ENCODE results near the gene SLC25A27. TPM values are rescaled to one million over a fixed set of nuclear protein-coding genes. Genes with fewer than 3 reads are reported as not detected.

Gene SLC25A27
- total RNA-seq, 2 experiments from 2014 or later = 155 to 157 TPM

GRCh38 chr6:46648869-46649492 lies 3.8 kb upstream of the SLC25A27 start:
- no peaks in the 10 kb centered on the region for H3K9me2 ChIP-seq (ENCODE audit: insufficient read depth, low read length)
- peaks cover 93% of the 10 kb centered on the region for H3K79me2 ChIP-seq (ENCODE audit: insufficient read depth, low read depth, low read length)
- no peak overlapping the region for H2AFZ ChIP-seq (ENCODE audit: low read length)
- H3K9me3 ChIP-seq (ENCODE audit: low read length) = peaks cover 27% of the 10 kb centered on the region; the same call in 1 of the 2 replicates
- BruUV-seq (replicated peaks) = no TSS peak
- H4K20me1 ChIP-seq (ENCODE audit: insufficient read depth, low read length) = no peaks in the 10 kb centered on the region
- TF ChIP-seq, protein P1, sequence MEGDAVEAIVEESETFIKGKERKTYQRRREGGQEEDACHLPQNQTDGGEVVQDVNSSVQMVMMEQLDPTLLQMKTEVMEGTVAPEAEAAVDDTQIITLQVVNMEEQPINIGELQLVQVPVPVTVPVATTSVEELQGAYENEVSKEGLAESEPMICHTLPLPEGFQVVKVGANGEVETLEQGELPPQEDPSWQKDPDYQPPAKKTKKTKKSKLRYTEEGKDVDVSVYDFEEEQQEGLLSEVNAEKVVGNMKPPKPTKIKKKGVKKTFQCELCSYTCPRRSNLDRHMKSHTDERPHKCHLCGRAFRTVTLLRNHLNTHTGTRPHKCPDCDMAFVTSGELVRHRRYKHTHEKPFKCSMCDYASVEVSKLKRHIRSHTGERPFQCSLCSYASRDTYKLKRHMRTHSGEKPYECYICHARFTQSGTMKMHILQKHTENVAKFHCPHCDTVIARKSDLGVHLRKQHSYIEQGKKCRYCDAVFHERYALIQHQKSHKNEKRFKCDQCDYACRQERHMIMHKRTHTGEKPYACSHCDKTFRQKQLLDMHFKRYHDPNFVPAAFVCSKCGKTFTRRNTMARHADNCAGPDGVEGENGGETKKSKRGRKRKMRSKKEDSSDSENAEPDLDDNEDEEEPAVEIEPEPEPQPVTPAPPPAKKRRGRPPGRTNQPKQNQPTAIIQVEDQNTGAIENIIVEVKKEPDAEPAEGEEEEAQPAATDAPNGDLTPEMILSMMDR (conservative IDR thresholded peaks at IDR 0.05; ENCODE audit: low read length) = peak; percentile 65
- no peak for TF ChIP-seq EZH2phosphoT487 (IDR thresholded peaks at IDR 0.05; ENCODE audit: borderline replicate concordance, low read depth, low read length)
- ChIA-PET CTCF (ENCODE audit: unreplicated experiment) (interaction anchor here (1.7 kb wide), 1 partner anchor 22 kb away, joined by 6 read pairs; no protein-coding TSS in a partner anchor), POLR2A (interaction anchor here (0.5 to 3.8 kb wide), 7 partner anchors 8 to 699 kb away, joined by 3 to 31 read pairs (median 15); no protein-coding TSS in a partner anchor)
- peak; percentile 76 for DNase-seq (ENCODE audit: low spot score)
- peak overlapping the region; percentile 85 for H3K4me3 ChIP-seq (ENCODE audit: low read depth, low read length, poor library complexity, severe bottlenecking)
- peak overlapping the region; percentile 96 for H3K27ac ChIP-seq (ENCODE audit: low read depth, low read length, poor library complexity, severe bottlenecking)
- H3K4me2 ChIP-seq (ENCODE audit: low read length) = peak overlapping the region; percentile 78
- peaks cover 34% of the 10 kb centered on the region for H3K4me1 ChIP-seq (ENCODE audit: insufficient read depth, low read length, poor library complexity, severe bottlenecking)
- H3K36me3 ChIP-seq (ENCODE audit: insufficient read depth, low read length) = peaks cover 27% of the 10 kb centered on the region
- intact Hi-C loops (cut with micrococcal nuclease; ENCODE audit: unreplicated experiment) = loop anchor here (5.0 kb wide), 1 partner anchor 1272 kb away; the partner anchor contains the start of gene SUPT3H

GRCh38 chr6:46651006-46651405 lies 1.8 kb upstream of the SLC25A27 start:
- Histone ChIP-seq H3K9me2 (ENCODE audit: insufficient read depth, low read length) (no peaks in the 10 kb centered on the region), H3K4me2 (ENCODE audit: low read length) (peak overlapping the region; percentile 78), H3K9me3 (ENCODE audit: low read length) (peaks cover 13% of the 10 kb centered on the region; the same call in 1 of the 2 replicates), H2AFZ (ENCODE audit: low read length) (no peak overlapping the region), H3K4me1 (ENCODE audit: insufficient read depth, low read length, poor library complexity, severe bottlenecking) (peaks cover 27% of the 10 kb centered on the region), H4K20me1 (ENCODE audit: insufficient read depth, low read length) (no peaks in the 10 kb centered on the region), H3K4me3 (ENCODE audit: low read depth, low read length, poor library complexity, severe bottlenecking) (peak overlapping the region; percentile 85), H3K79me2 (ENCODE audit: insufficient read depth, low read depth, low read length) (peaks cover 93% of the 10 kb centered on the region), H3K36me3 (ENCODE audit: insufficient read depth, low read length) (peaks cover 21% of the 10 kb centered on the region), H3K27ac (ENCODE audit: low read depth, low read length, poor library complexity, severe bottlenecking) (peak overlapping the region; percentile 96)
- intact Hi-C loops (cut with micrococcal nuclease; ENCODE audit: unreplicated experiment) = loop anchor here (2.0 to 10.0 kb wide), 4 partner anchors 274 to 826 kb away; partner anchors contain the start of gene CD2AP
- no peak for DNase-seq (ENCODE audit: low spot score)
- no peak for TF ChIP-seq EZH2phosphoT487 (IDR thresholded peaks at IDR 0.05; ENCODE audit: borderline replicate concordance, low read depth, low read length)
- TF ChIP-seq, protein P1 (conservative IDR thresholded peaks at IDR 0.05; ENCODE audit: low read length) = no peak
- no TSS peak for BruUV-seq (replicated peaks)
- ChIA-PET POLR2A (interaction anchor here (0.6 to 3.8 kb wide), 12 partner anchors 9 to 632 kb away, joined by 3 to 31 read pairs (median 4); no protein-coding TSS in a partner anchor), CTCF (ENCODE audit: unreplicated experiment) (interaction anchor here (1.7 kb wide), 1 partner anchor 24 kb away, joined by 6 read pairs; no protein-coding TSS in a partner anchor)

Data from OCI-LY7 (cell line).